Measurements from ENCODE around the gene MYF5.

Gene MYF5

DNA sequence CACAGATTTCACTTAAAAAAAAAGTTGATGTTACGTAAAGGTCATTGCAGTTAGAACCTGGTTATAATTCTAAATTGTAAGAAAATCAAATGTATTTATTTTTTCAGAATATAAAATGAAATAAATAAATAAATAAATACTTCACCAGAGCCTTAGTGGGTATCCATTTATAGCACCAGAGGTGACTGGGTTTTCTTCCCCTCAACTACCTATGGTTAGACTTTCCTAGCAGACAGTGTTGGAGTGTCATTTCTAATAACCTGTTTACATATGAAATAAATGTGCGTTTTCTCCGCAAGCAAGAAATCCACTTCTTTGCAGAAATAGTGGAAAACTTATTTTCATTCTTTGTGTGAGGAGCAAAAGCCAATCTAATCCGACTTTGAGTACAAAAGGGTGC, 3.3 kb upstream of the MYF5 start:
- TF ChIP-seq, protein P1, sequence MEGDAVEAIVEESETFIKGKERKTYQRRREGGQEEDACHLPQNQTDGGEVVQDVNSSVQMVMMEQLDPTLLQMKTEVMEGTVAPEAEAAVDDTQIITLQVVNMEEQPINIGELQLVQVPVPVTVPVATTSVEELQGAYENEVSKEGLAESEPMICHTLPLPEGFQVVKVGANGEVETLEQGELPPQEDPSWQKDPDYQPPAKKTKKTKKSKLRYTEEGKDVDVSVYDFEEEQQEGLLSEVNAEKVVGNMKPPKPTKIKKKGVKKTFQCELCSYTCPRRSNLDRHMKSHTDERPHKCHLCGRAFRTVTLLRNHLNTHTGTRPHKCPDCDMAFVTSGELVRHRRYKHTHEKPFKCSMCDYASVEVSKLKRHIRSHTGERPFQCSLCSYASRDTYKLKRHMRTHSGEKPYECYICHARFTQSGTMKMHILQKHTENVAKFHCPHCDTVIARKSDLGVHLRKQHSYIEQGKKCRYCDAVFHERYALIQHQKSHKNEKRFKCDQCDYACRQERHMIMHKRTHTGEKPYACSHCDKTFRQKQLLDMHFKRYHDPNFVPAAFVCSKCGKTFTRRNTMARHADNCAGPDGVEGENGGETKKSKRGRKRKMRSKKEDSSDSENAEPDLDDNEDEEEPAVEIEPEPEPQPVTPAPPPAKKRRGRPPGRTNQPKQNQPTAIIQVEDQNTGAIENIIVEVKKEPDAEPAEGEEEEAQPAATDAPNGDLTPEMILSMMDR (IDR thresholded peaks at IDR 0.05; ENCODE audit: insufficient read depth, low read length, poor library complexity, severe bottlenecking), result no peak
- DNase-seq (ENCODE audit: extremely low read depth, insufficient read length), result no peak
- H3K4me3 ChIP-seq (replicated peaks; ENCODE audit: low read depth, low read length), result no peak overlapping the region

GRCh38 chr12:80714055-80714454, 2.7 kb upstream of the MYF5 start:
- Histone ChIP-seq H3K4me3 (replicated peaks; ENCODE audit: low read depth, low read length) (no peak overlapping the region), H3K36me3 (ENCODE audit: control insufficient read depth, insufficient read depth, low read length) (no peaks in the 10 kb centered on the region), H3K27me3 (replicated peaks; ENCODE audit: control insufficient read depth, insufficient read depth, low read length) (no peaks in the 10 kb centered on the region)
- DNase-seq (ENCODE audit: extremely low read depth, insufficient read length), result no peak
- TF ChIP-seq, protein P1 (IDR thresholded peaks at IDR 0.05; ENCODE audit: insufficient read depth, low read length, poor library complexity, severe bottlenecking), result no peak

More for the DNA sequence above, 3.3 kb upstream of the MYF5 start:
- no peaks in the 10 kb centered on the region for H3K27me3 ChIP-seq (replicated peaks; ENCODE audit: control insufficient read depth, insufficient read depth, low read length)
- H3K36me3 ChIP-seq (ENCODE audit: control insufficient read depth, insufficient read depth, low read length), result no peaks in the 10 kb centered on the region

- Histone ChIP-seq H3K36me3 (ENCODE audit: control insufficient read depth, insufficient read depth, low read length) (no peaks in the 10 kb centered on the region), H3K27me3 (replicated peaks; ENCODE audit: control insufficient read depth, insufficient read depth, low read length) (no peaks in the 10 kb centered on the region), H3K4me3 (replicated peaks; ENCODE audit: low read depth, low read length) (no peak overlapping the region)
- no peak for DNase-seq (ENCODE audit: extremely low read depth, insufficient read length)
- TF ChIP-seq, protein P1 (IDR thresholded peaks at IDR 0.05; ENCODE audit: insufficient read depth, low read length, poor library complexity, severe bottlenecking), result no peak
Observed at GRCh38 chr12:80714846-80715245, 1.9 kb upstream of the MYF5 start.

GRCh38 chr12:80715713-80716249, 931 bp upstream of the MYF5 start:
- DNase-seq (ENCODE audit: extremely low read depth, insufficient read length), result no peak
- Histone ChIP-seq H3K27me3 (replicated peaks; ENCODE audit: control insufficient read depth, insufficient read depth, low read length) (no peaks in the 10 kb centered on the region), H3K4me3 (replicated peaks; ENCODE audit: low read depth, low read length) (no peak overlapping the region), H3K36me3 (ENCODE audit: control insufficient read depth, insufficient read depth, low read length) (no peaks in the 10 kb centered on the region)
- TF ChIP-seq, protein P1 (IDR thresholded peaks at IDR 0.05; ENCODE audit: insufficient read depth, low read length, poor library complexity, severe bottlenecking), result no peak

GRCh38 chr12:80717856-80718255, 1.1 kb downstream of the MYF5 start:
- Histone ChIP-seq H3K27me3 (replicated peaks; ENCODE audit: control insufficient read depth, insufficient read depth, low read length) (no peaks in the 10 kb centered on the region), H3K4me3 (replicated peaks; ENCODE audit: low read depth, low read length) (no peak overlapping the region), H3K36me3 (ENCODE audit: control insufficient read depth, insufficient read depth, low read length) (no peaks in the 10 kb centered on the region)
- TF ChIP-seq, protein P1 (IDR thresholded peaks at IDR 0.05; ENCODE audit: insufficient read depth, low read length, poor library complexity, severe bottlenecking), result no peak
- DNase-seq (ENCODE audit: extremely low read depth, insufficient read length), result no peak

GRCh38 chr12:80720516-80720915, 3.8 kb downstream of the MYF5 start:
- Histone ChIP-seq H3K27me3 (replicated peaks; ENCODE audit: control insufficient read depth, insufficient read depth, low read length) (no peaks in the 10 kb centered on the region), H3K36me3 (ENCODE audit: control insufficient read depth, insufficient read depth, low read length) (no peaks in the 10 kb centered on the region), H3K4me3 (replicated peaks; ENCODE audit: low read depth, low read length) (no peak overlapping the region)
- no peak for DNase-seq (ENCODE audit: extremely low read depth, insufficient read length)
- TF ChIP-seq, protein P1 (IDR thresholded peaks at IDR 0.05; ENCODE audit: insufficient read depth, low read length, poor library complexity, severe bottlenecking), result no peak

Data from GM06990 (cell line).